Measurements from ENCODE around the gene LENEP. TPM values are rescaled to one million over a fixed set of nuclear protein-coding genes. Genes with fewer than 3 reads are reported as not detected.

The LENEP gene
- total RNA-seq, 1 donor from 2014 or later: not detected

- no peak overlapping the region for H3K4me3 ChIP-seq
- H3K27me3 ChIP-seq: no peaks in the 10 kb centered on the region
- no peak overlapping the region for H2AFZ ChIP-seq (replicated peaks)
- no peaks in the 10 kb centered on the region for H3K9me3 ChIP-seq (ENCODE audit: low read depth)
- no peaks in the 10 kb centered on the region for H4K20me1 ChIP-seq (ENCODE audit: low read depth)
- DNase-seq (ENCODE audit: low spot score): no peak
- Mint-ChIP-seq H3K4me1 (peaks cover 20% of the 10 kb centered on the region), H3K27me3 (ENCODE audit: insufficient read depth, low read depth) (peaks cover 2% of the 10 kb centered on the region), H3K4me3 (no peak overlapping the region), H3K9me3 (no peaks in the 10 kb centered on the region), H3K36me3 (no peaks in the 10 kb centered on the region), H3K27ac (no peak overlapping the region)
- peaks cover 19% of the 10 kb centered on the region for H3F3A ChIP-seq (ENCODE audit: low read depth)
- peaks cover 36% of the 10 kb centered on the region for H3K4me1 ChIP-seq
- TF ChIP-seq EZH2 (IDR thresholded peaks at IDR 0.05) (no peak), CTCF (IDR thresholded peaks at IDR 0.05) (no peak), EZH2phosphoT487 (IDR thresholded peaks at IDR 0.05) (no peak)
- no peak overlapping the region for H3K4me2 ChIP-seq
- no peak overlapping the region for H3K9ac ChIP-seq
- H3K27ac ChIP-seq: no peak overlapping the region
- peaks cover 32% of the 10 kb centered on the region for H3K79me2 ChIP-seq (ENCODE audit: low read depth)
- H3K36me3 ChIP-seq: no peaks in the 10 kb centered on the region
Measured at GRCh38 chr1:155009742-155010141, 16.4 kb downstream of the LENEP start.

GRCh38 chr1:155010211-155010918 lies 17.0 kb downstream of the LENEP start:
- Histone ChIP-seq H3K4me3 (no peak overlapping the region), H3F3A (ENCODE audit: low read depth) (peaks cover 19% of the 10 kb centered on the region), H3K27me3 (no peaks in the 10 kb centered on the region), H2AFZ (replicated peaks) (no peak overlapping the region), H3K27ac (peak overlapping the region; percentile 74), H3K79me2 (ENCODE audit: low read depth) (peaks cover 26% of the 10 kb centered on the region), H3K36me3 (no peaks in the 10 kb centered on the region), H3K9ac (no peak overlapping the region), H3K4me1 (peaks cover 36% of the 10 kb centered on the region), H3K4me2 (peak overlapping the region; percentile 61), H3K9me3 (ENCODE audit: low read depth) (no peaks in the 10 kb centered on the region), H4K20me1 (ENCODE audit: low read depth) (no peaks in the 10 kb centered on the region)
- Mint-ChIP-seq H3K9me3 (no peaks in the 10 kb centered on the region), H3K27ac (no peak overlapping the region), H3K36me3 (no peaks in the 10 kb centered on the region), H3K4me3 (no peak overlapping the region), H3K4me1 (peaks cover 20% of the 10 kb centered on the region), H3K27me3 (ENCODE audit: insufficient read depth, low read depth) (peaks cover 2% of the 10 kb centered on the region)
- TF ChIP-seq EZH2 (IDR thresholded peaks at IDR 0.05): no peak
- DNase-seq (ENCODE audit: low spot score): no peak

- H3K4me1 Mint-ChIP-seq: peaks cover 20% of the 10 kb centered on the region
Measured at GRCh38 chr1:155011004-155011416, 17.6 kb downstream of the LENEP start.

More at GRCh38 chr1:155011004-155011416, 17.6 kb downstream of the LENEP start:
- H3K9ac ChIP-seq: no peak overlapping the region
- H3K4me3 Mint-ChIP-seq: no peak overlapping the region
- DNase-seq (ENCODE audit: low spot score): peak; percentile 50
- H3K36me3 Mint-ChIP-seq: peaks cover 2% of the 10 kb centered on the region
- peak overlapping the region; percentile 74 for H3K27ac ChIP-seq
- H4K20me1 ChIP-seq (ENCODE audit: low read depth): no peaks in the 10 kb centered on the region
- H3K36me3 ChIP-seq: no peaks in the 10 kb centered on the region
- peaks cover 36% of the 10 kb centered on the region for H3K4me1 ChIP-seq
- H3K27ac Mint-ChIP-seq: peak overlapping the region; percentile 69
- H3K27me3 ChIP-seq: no peaks in the 10 kb centered on the region
- H3K27me3 Mint-ChIP-seq (ENCODE audit: insufficient read depth, low read depth): peaks cover 2% of the 10 kb centered on the region
- no peaks in the 10 kb centered on the region for H3K9me3 ChIP-seq (ENCODE audit: low read depth)
- H3K9me3 Mint-ChIP-seq: no peaks in the 10 kb centered on the region
- H3F3A ChIP-seq (ENCODE audit: low read depth): peaks cover 19% of the 10 kb centered on the region
- no peak for TF ChIP-seq EZH2phosphoT487 (IDR thresholded peaks at IDR 0.05)
- no peak for TF ChIP-seq EZH2 (IDR thresholded peaks at IDR 0.05)
- TF ChIP-seq CTCF (IDR thresholded peaks at IDR 0.05): no peak
- H3K79me2 ChIP-seq (ENCODE audit: low read depth): peaks cover 26% of the 10 kb centered on the region
- H3K4me3 ChIP-seq: no peak overlapping the region
- no peak overlapping the region for H2AFZ ChIP-seq (replicated peaks)
- H3K4me2 ChIP-seq: peak overlapping the region; percentile 61

Measured in neural progenitor cell (in vitro differentiated cells).